GM10847 (cell line): ENCODE results near the gene PEAR1.

Experiments
- POLR2A ChIP-seq: IDR thresholded peaks from 2 replicates; pipeline ENCODE4 v1.6.1; 2011; ENCODE audit not compliant: insufficient read length; ENCODE audit errors: extremely low read depth

Gene PEAR1

GRCh38 chr1:156856282-156856785 lies 37.2 kb upstream of the PEAR1 start:
- TF ChIP-seq POLR2A: no peak

- TF ChIP-seq POLR2A: no peak
These were observed 36.0 kb upstream of the PEAR1 start for GRCh38 chr1:156857532-156857931.

GRCh38 chr1:156858555-156858956 lies 35.0 kb upstream of the PEAR1 start:
- no peak for TF ChIP-seq POLR2A

- no peak for TF ChIP-seq POLR2A
These were observed 34.5 kb upstream of the PEAR1 start, which contains the start of gene INSRR for GRCh38 chr1:156858959-156859522. TSS of gene INSRR (minus strand) at chr1:156859117. CDS start at chr1:156858621, 496 bp downstream.

- no peak for TF ChIP-seq POLR2A
These were observed 33.9 kb upstream of the PEAR1 start for GRCh38 chr1:156859523-156860112.

GRCh38 chr1:156860113-156860627 lies 33.3 kb upstream of the PEAR1 start:
- no peak for TF ChIP-seq POLR2A

- no peak for TF ChIP-seq POLR2A
These were observed 32.7 kb upstream of the PEAR1 start, which contains the start of gene NTRK1 for GRCh38 chr1:156860628-156861423. TSS of gene NTRK1 (plus strand) at chr1:156860865. CDS start at chr1:156860935, 70 bp downstream.

GRCh38 chr1:156862584-156862983 lies 30.9 kb upstream of the PEAR1 start:
- no peak for TF ChIP-seq POLR2A

GRCh38 chr1:156862997-156863599 lies 30.4 kb upstream of the PEAR1 start:
- TF ChIP-seq POLR2A: no peak

GRCh38 chr1:156863631-156864030 lies 29.9 kb upstream of the PEAR1 start:
- no peak for TF ChIP-seq POLR2A

- no peak for TF ChIP-seq POLR2A
These were observed 28.7 kb upstream of the PEAR1 start for GRCh38 chr1:156864796-156865195.

GRCh38 chr1:156865258-156865657 lies 28.3 kb upstream of the PEAR1 start:
- TF ChIP-seq POLR2A: no peak

- TF ChIP-seq POLR2A: no peak
These were observed 27.7 kb upstream of the PEAR1 start for GRCh38 chr1:156865865-156866248.

- no peak for TF ChIP-seq POLR2A
These were observed 27.1 kb upstream of the PEAR1 start for GRCh38 chr1:156866249-156866909.

GRCh38 chr1:156868341-156868740 lies 25.2 kb upstream of the PEAR1 start:
- TF ChIP-seq POLR2A: no peak

- no peak for TF ChIP-seq POLR2A
These were observed 24.1 kb upstream of the PEAR1 start for GRCh38 chr1:156869455-156869854.
